ENCODE measurements around the gene COG4.

COG4 gene

GRCh38 chr16:70482624-70483023 lies 40.7 kb downstream of the COG4 start:
- no peak overlapping the region for H3K4me3 ChIP-seq (ENCODE audit: low read depth, low read length)
- TF ChIP-seq CTCF (IDR thresholded peaks at IDR 0.05; ENCODE audit: control insufficient read depth, extremely low read depth, insufficient read depth) = no peak
- DNase-seq (ENCODE audit: low read depth) = no peak

GRCh38 chr16:70481929-70482536 lies 41.3 kb downstream of the COG4 start:
- no peak for DNase-seq (ENCODE audit: low read depth)
- no peak for TF ChIP-seq CTCF (IDR thresholded peaks at IDR 0.05; ENCODE audit: control insufficient read depth, extremely low read depth, insufficient read depth)
- no peak overlapping the region for H3K4me3 ChIP-seq (ENCODE audit: low read depth, low read length)

- TF ChIP-seq CTCF (IDR thresholded peaks at IDR 0.05; ENCODE audit: control insufficient read depth, extremely low read depth, insufficient read depth) = no peak
- no peak for DNase-seq (ENCODE audit: low read depth)
- H3K4me3 ChIP-seq (ENCODE audit: low read depth, low read length) = no peak overlapping the region
Measured at GRCh38 chr16:70480127-70481105, 42.9 kb downstream of the COG4 start.

GRCh38 chr16:70478912-70479341 lies 44.4 kb downstream of the COG4 start:
- no peak overlapping the region for H3K4me3 ChIP-seq (ENCODE audit: low read depth, low read length)
- no peak for TF ChIP-seq CTCF (IDR thresholded peaks at IDR 0.05; ENCODE audit: control insufficient read depth, extremely low read depth, insufficient read depth)
- no peak for DNase-seq (ENCODE audit: low read depth)

GRCh38 chr16:70478169-70478568 lies 45.2 kb downstream of the COG4 start:
- TF ChIP-seq CTCF (IDR thresholded peaks at IDR 0.05; ENCODE audit: control insufficient read depth, extremely low read depth, insufficient read depth) = no peak
- H3K4me3 ChIP-seq (ENCODE audit: low read depth, low read length) = no peak overlapping the region
- DNase-seq (ENCODE audit: low read depth) = no peak

GRCh38 chr16:70476272-70477020 lies 46.9 kb downstream of the COG4 start:
- no peak overlapping the region for H3K4me3 ChIP-seq (ENCODE audit: low read depth, low read length)
- DNase-seq (ENCODE audit: low read depth) = no peak
- TF ChIP-seq CTCF (IDR thresholded peaks at IDR 0.05; ENCODE audit: control insufficient read depth, extremely low read depth, insufficient read depth) = no peak

Measured in LNCaP clone FGC (cell line).